Immature natural killer cell (primary cell): Measurements from ENCODE around the gene ARF6. TPM values are rescaled to one million over a fixed set of nuclear protein-coding genes. Genes with fewer than 3 reads are reported as not detected.
A peak's percentile ranks its signal among the peaks of the same experiment; 100 is the strongest.

ENCODE experiments used
- DNase-seq, 3 donors: peaks; one replicate each; pipeline ENCODE4 v3.0.0; 2022; ENCODE audit warnings: mixed read lengths in 1 of 3
- H3K27ac Mint-ChIP-seq, 6 donors: one replicate each; pipeline ENCODE4 v1.8.0; 2020; ENCODE audit warnings: mixed read lengths in 6 of 6, mild to moderate bottlenecking in 5 of 6, inconsistent platforms in 4 of 6, moderate library complexity in 3 of 6
- H3K27me3 Mint-ChIP-seq, 3 donors: one replicate each; pipeline ENCODE4 v1.8.0; 2020 to 2021; ENCODE audit warnings: low read depth in 3 of 3, mild to moderate bottlenecking in 3 of 3, mixed read lengths in 3 of 3, moderate library complexity in 3 of 3, inconsistent platforms in 1 of 3
- H3K36me3 Mint-ChIP-seq, 3 donors: one replicate each; pipeline ENCODE4 v1.8.0; 2020; ENCODE audit warnings: mixed read lengths in 3 of 3, inconsistent platforms in 2 of 3, mild to moderate bottlenecking in 2 of 3
- H3K4me1 Mint-ChIP-seq, 2 donors: one replicate each; pipeline ENCODE4 v1.8.0; 2020; ENCODE audit warnings: inconsistent platforms in 2 of 2, mild to moderate bottlenecking in 2 of 2, mixed read lengths in 2 of 2, moderate library complexity in 1 of 2
- H3K4me3 Mint-ChIP-seq, 5 donors: one replicate each; pipeline ENCODE4 v1.8.0; 2020; ENCODE audit warnings: mild to moderate bottlenecking in 5 of 5, mixed read lengths in 5 of 5, inconsistent platforms in 3 of 5, moderate library complexity in 3 of 5
- H3K9me3 Mint-ChIP-seq, 6 donors: one replicate each; pipeline ENCODE4 v1.8.0; 2020; ENCODE audit warnings: mild to moderate bottlenecking in 6 of 6, mixed read lengths in 6 of 6, inconsistent platforms in 4 of 6, moderate library complexity in 3 of 6
- polyA plus RNA-seq, 3 donors: library from polyadenylated mRNA; unstranded; fragments of 300-500 nt; fragmentation: Illumina TruSeq; gene quantifications; one replicate each; pipeline ENCODE4 v1.2.3, GENCODE V29; 2021

The ARF6 gene
- polyA plus RNA-seq, 3 donors from 2014 or later: 163 to 242 (median 169) TPM

DNA sequence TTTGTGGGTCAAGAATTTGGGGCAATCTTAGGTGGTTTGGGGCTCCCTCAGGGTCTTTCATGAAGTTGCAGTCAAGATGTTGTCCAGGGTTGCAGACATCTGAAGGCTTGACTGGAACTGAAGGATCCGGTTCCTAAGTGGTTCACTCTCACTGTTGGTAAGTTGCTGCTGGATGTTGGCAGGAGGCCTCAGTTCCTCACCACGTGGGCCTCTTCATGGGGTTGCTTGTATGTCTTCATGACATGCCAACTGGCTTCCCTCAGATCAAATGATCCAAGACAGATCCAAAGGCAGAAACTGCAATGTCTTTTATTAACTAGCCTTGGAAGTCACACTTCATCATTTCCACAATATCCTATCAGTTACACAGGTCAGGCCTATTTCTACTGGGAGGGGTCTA is 49.2 kb downstream of the ARF6 start:
- Mint-ChIP-seq H3K27me3 (peaks cover 0 to 1% (median 0%) of the 10 kb centered on the region in 3 donors), H3K4me1 (peaks cover 71 to 75% of the 10 kb centered on the region in 2 donors), H3K9me3 (peaks cover 0 to 5% (median 2%) of the 10 kb centered on the region in 6 donors), H3K36me3 (peaks cover 4 to 15% (median 7%) of the 10 kb centered on the region in 3 donors), H3K4me3 (peak overlapping the region in 3 of 5 donors; percentile 11 to 26 (median 21)), H3K27ac (peak overlapping the region; percentile 44 to 85 (median 76))
- DNase-seq: no peak

DNA sequence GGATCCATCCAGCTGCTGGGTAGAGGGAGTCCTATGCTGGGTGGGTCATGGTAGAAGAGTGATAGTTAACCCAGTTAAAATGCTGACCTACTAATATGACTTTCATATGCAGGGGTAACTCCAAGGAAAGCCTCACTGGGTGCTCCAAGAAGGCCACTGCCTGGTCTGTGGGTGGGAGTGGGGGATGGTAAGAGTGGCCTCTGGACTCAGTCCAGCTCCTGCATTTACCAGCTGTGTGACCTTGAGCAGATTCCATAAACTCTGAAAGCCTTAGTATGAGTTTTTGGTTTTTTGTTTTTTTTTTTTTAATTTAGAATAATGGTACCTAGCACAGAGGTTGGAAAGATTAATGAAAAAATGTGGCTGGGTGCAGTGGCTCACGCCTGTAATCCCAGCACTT is 51.6 kb downstream of the ARF6 start:
- peaks cover 0 to 3% (median 2%) of the 10 kb centered on the region in 3 donors for H3K27me3 Mint-ChIP-seq
- H3K4me3 Mint-ChIP-seq: peak overlapping the region in 2 of 5 donors; percentile 4 to 9
- DNase-seq: no peak
- H3K27ac Mint-ChIP-seq: peak overlapping the region in 2 of 6 donors; percentile 17 to 77
- peaks cover 74 to 82% of the 10 kb centered on the region in 2 donors for H3K4me1 Mint-ChIP-seq
- peaks cover 0 to 2% (median under 1%) of the 10 kb centered on the region in 6 donors for H3K9me3 Mint-ChIP-seq
- H3K36me3 Mint-ChIP-seq: peaks cover 0 to 8% (median 0%) of the 10 kb centered on the region in 3 donors

DNA sequence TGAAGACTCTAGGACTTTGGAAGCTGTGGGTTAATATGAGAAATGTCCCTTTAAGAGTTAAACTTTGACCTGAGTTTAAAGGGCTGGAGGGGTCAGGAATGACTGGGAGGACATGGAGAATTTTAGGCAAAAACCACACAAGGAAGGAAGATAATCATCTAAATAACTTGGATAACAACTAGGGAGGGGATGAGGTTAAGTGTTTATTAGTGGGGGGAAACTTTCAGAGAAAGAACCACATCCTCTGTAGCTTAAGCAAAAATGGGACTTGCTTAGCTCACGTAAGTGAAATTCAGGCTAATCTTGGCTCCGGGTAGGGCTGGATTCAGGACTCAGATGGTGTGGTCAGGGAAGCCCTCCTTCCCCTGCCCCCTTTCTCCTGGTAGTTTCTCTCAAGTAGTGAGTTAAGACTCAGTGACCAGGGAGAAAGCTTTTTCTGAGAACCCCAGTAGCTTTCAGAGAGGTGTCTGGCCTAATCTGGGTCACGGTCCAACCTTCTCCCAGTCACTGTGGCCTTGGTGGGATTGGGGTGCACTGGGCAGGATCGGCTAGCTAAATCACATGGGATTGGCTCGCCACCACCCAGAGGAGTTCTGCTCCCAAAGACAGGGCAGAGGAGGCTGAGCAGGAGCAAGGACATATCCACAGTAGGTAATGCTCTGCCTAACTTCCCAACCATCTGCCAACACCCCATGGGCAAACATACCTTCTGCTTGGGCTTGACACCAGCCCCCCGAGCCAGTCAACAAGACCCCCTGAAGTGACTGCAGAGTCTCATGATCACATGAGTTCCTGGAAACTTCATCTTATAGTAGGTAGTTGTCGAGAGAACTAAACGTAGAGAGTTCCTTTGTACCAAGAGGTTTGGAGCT is 52.8 kb downstream of the ARF6 start:
- Mint-ChIP-seq H3K4me3 (peak overlapping the region; percentile 57 to 76 (median 72)), H3K27ac (peak overlapping the region; percentile 77 to 95 (median 92)), H3K4me1 (peaks cover 67 to 77% of the 10 kb centered on the region in 2 donors), H3K36me3 (peaks cover 0 to 11% (median 0%) of the 10 kb centered on the region in 3 donors), H3K27me3 (peaks cover 0 to 3% (median 2%) of the 10 kb centered on the region in 3 donors), H3K9me3 (peaks cover 0 to 2% (median 0%) of the 10 kb centered on the region in 6 donors)
- DNase-seq: peak; percentile 8 to 17 (median 17)

Other genes starting within 250 kb of the ARF6 start
- 1 to 10 TPM; 1.4 to 6.4 (median 1.5) TPM for gene POLE2, start 204.9 kb upstream of the ARF6 start, polyA plus RNA-seq
- 1 to 10 TPM; 2.3 to 3.3 (median 2.5) TPM for gene KLHDC1, start 200.0 kb upstream of the ARF6 start, polyA plus RNA-seq
- 10 to 100 TPM; 61.3 to 68.1 (median 63.8) TPM for gene KLHDC2, start 124.9 kb upstream of the ARF6 start, polyA plus RNA-seq
- 10 to 100 TPM; 28.7 to 54.4 (median 33.4) TPM for gene NEMF, start 40.3 kb upstream of the ARF6 start, polyA plus RNA-seq
- gene VCPKMT, start 223.5 kb downstream of the ARF6 start, polyA plus RNA-seq: 10 to 100 TPM in 2 of 3 donors, 1 to 10 TPM in 1; 7.8 to 19.2 (median 14.4) TPM